AG04449 (cell line): ENCODE data around the gene OPA3.

ENCODE experiments used
- CTCF ChIA-PET: fragments of 350-600 bp; formaldehyde crosslinking; extraction: SDS; loops from one replicate; lab custom pipeline; 2021; ENCODE audit warnings: antibody characterized with exemption; lab: Yijun Ruan, JAX
- POLR2A ChIA-PET: fragments of 400-600, 350-600 bp; formaldehyde crosslinking; extraction: SDS; loops from one replicate; lab custom pipeline; 2020; ENCODE audit warnings: antibody characterized with exemption, inconsistent platforms; lab: Yijun Ruan, JAX
- DNase-seq: peaks from one replicate; pipeline ENCODE4 v3.0.0-alpha.2; 2010; ENCODE audit warnings: low read depth, low spot score
- H3K4me3 ChIP-seq: 2 replicates; pipeline ENCODE4 v1.5.1; 2011; ENCODE audit warnings: low read depth, mild to moderate bottlenecking, control low read depth, low read length
- TF ChIP-seq, protein P1 (sequence below): IDR thresholded peaks from one replicate; pipeline ENCODE4 v1.5.1; 2011; ENCODE audit warnings: mild to moderate bottlenecking, moderate library complexity, low read length, control low read depth, inconsistent platforms; ENCODE audit not compliant: insufficient read depth; ENCODE audit errors: missing control alignments

Gene OPA3

DNA sequence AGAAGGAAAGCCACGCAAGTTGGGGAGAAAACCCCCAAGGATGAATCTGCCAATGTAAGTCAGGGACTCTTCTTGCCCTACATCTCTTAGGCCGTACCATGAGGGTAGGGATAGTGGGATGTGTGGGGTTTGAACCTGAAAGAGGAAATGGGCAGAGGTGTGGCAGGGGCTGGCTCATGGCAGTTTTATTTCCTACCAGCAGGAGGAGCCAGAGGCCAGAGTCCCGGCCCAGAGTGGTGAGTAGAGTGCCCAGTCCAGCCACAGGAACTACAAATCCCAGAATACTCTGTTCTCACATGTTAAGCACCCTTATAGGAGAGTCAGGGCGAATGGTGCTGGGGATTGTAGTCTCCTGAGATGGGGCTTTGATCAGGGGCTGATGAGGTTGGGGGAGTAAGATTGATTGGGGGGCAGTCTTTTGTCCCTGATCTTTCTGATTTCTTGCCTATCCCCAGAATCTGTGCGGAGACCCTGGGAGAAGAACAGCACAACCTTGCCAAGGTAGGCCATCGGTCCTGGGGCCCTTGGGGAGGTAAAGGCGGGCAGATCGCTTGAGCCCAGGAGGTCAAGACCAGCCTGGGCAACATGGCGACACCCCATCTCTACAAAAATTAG, 60.9 kb downstream of the OPA3 start:
- POLR2A ChIA-PET: no interaction called here

DNA sequence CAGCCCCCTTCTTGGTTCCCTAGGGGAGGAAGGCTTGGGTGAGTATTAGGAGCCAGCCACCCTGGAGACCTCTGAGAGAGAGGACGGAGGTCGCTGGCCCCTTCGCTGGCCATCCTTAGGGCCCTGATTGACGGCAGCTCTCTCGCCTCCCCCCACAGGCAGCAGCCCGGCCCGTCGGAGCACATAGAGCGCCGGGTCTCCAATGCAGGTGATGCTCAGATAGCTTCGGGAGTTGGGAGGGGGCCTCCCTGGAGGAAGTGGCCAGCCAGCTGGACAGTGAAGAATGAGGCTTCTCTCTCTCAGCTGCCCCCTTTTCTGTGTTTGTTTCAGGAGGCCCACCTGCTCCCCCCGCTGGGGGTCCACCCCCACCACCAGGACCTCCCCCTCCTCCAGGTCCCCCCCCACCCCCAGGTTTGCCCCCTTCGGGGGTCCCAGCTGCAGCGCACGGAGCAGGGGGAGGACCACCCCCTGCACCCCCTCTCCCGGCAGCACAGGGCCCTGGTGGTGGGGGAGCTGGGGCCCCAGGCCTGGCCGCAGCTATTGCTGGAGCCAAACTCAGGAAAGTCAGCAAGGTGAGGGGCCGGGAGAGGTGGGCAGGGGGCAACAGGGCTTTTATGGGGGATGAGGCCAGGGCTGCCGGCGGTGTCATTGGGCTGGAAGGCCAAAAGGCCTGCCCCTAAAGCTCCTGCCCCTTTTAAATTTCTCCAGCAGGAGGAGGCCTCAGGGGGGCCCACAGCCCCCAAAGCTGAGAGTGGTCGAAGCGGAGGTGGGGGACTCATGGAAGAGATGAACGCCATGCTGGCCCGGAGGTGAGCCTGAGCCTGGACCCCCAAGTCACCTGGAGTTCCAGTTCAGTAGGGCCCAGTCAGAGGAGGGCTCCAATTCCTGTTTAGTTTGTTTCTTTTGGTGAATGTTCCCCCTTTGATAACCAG, 62.3 kb downstream of the OPA3 start:
- ChIA-PET CTCF (interaction anchor here (0.7 to 1.4 kb wide), 6 partner anchors 11 to 171 kb away, joined by 3 to 9 read pairs (median 4); no protein-coding TSS in a partner anchor), POLR2A (no interaction called here)
- no peak overlapping the region for H3K4me3 ChIP-seq
- TF ChIP-seq, protein P1, sequence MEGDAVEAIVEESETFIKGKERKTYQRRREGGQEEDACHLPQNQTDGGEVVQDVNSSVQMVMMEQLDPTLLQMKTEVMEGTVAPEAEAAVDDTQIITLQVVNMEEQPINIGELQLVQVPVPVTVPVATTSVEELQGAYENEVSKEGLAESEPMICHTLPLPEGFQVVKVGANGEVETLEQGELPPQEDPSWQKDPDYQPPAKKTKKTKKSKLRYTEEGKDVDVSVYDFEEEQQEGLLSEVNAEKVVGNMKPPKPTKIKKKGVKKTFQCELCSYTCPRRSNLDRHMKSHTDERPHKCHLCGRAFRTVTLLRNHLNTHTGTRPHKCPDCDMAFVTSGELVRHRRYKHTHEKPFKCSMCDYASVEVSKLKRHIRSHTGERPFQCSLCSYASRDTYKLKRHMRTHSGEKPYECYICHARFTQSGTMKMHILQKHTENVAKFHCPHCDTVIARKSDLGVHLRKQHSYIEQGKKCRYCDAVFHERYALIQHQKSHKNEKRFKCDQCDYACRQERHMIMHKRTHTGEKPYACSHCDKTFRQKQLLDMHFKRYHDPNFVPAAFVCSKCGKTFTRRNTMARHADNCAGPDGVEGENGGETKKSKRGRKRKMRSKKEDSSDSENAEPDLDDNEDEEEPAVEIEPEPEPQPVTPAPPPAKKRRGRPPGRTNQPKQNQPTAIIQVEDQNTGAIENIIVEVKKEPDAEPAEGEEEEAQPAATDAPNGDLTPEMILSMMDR: no peak
- no peak for DNase-seq

More for the DNA sequence above, 60.9 kb downstream of the OPA3 start:
- TF ChIP-seq, protein P1: peak; percentile 73
- no peak for DNase-seq
- CTCF ChIA-PET: interaction anchor here (0.9 to 1.8 kb wide), 3 partner anchors 8 to 158 kb away, joined by 3 to 8 read pairs (median 4); no protein-coding TSS in a partner anchor
- no peak overlapping the region for H3K4me3 ChIP-seq

DNA sequence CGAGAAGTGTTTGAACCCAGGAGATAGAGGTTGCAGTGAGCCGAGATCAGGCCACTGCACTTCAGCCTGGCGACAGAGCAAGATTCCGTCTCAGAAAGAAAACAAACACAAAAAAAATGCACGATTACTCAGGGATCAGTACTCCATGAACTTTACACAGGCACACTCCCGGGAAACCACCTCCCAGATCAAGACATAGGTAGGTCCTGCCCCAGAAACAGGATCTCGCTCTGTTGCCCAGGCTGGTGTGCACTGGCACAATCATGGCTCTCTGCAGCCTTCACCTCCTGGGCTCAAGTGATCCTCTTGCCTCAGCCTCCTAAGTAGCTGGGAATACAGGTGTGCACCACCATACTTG, 66.2 kb downstream of the OPA3 start:
- TF ChIP-seq, protein P1: no peak
- no peak for DNase-seq
- CTCF ChIA-PET: interaction anchor here (0.8 kb wide), 1 partner anchor 124 kb away, joined by 3 read pairs; no protein-coding TSS in a partner anchor
- POLR2A ChIA-PET: no interaction called here
- no peak overlapping the region for H3K4me3 ChIP-seq

DNA sequence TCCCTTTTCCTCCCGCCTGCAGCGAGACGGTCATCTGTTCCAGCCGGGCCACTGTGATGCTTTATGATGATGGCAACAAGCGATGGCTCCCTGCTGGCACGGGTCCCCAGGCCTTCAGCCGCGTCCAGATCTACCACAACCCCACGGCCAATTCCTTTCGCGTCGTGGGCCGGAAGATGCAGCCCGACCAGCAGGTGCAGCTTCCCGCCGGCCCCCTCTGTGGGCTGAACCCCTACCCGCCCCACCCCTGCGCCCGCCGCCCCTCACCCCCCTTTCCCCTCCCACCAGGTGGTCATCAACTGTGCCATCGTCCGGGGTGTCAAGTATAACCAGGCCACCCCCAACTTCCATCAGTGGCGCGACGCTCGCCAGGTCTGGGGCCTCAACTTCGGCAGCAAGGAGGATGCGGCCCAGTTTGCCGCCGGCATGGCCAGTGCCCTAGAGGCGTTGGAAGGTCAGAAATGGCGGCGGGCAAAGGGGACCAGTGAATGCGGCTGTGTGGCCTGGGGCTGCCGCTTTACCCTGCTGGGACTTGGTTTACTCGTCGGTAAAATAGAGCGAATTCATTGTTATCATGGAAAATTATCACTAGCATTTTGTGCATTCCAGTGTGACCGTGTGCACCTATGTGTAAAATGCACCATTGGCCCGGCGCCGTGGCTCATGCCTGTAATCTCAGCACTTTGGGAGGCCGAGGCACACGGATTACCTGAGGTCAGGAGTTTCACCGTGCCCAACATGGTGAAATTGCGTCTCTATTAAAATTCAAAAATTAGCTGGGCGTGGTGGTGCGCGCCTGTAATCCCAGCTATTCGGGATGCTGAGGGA, 66.7 kb downstream of the OPA3 start:
- no peak overlapping the region for H3K4me3 ChIP-seq
- TF ChIP-seq, protein P1: no peak
- DNase-seq: no peak
- ChIA-PET CTCF (interaction anchor here (0.8 kb wide), 1 partner anchor 124 kb away, joined by 3 read pairs; no protein-coding TSS in a partner anchor), POLR2A (no interaction called here)

DNA sequence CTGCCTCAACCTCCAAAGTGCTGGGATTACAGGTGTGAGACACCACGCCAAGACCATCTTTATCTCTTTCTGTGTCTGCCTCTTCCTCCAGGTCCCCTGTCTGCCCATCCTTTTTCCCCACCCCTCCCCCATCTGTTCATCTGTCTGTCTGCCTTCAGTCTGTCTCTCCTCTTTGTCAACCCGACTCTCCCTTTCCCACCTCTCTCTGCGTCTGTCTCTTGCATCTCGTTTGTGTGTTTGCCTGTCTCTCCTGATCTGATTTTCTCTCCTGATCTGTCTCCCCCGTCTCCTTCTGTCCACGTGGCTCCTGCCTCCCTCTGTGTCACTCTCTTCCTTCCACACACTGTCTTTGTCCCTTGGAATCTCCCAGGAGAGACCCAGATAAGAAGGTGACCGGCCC, 67.4 kb downstream of the OPA3 start:
- TF ChIP-seq, protein P1: no peak
- ChIA-PET POLR2A (no interaction called here), CTCF (interaction anchor here (1.5 kb wide), 1 partner anchor 125 kb away, joined by 4 read pairs; no protein-coding TSS in a partner anchor)

More for the DNA sequence above, 67.4 kb downstream of the OPA3 start:
- H3K4me3 ChIP-seq: no peak overlapping the region
- DNase-seq: no peak
